K562 (cell line): ENCODE data around the gene PRR16. TPM values are rescaled to one million over a fixed set of nuclear protein-coding genes. Genes with fewer than 3 reads are reported as not detected.

Experiments
- ARID2 ChIP-seq: fragments of 450-650 bp; IDR thresholded peaks from 2 replicates; pipeline ENCODE4 v1.6.1; 2017; ENCODE audit warnings: antibody characterized with exemption, mild to moderate bottlenecking
- PTTG1 ChIP-seq: fragments of 450-650 bp; IDR thresholded peaks from 2 replicates; pipeline ENCODE4 v1.6.1; 2016; ENCODE audit warnings: low read depth, mild to moderate bottlenecking, missing genetic modification characterization, missing compliant biosample characterization
- RCOR1 ChIP-seq, 2 experiments: IDR thresholded peaks; 2 replicates each; pipeline ENCODE4 v1.6.1; 2012; ENCODE audit warnings: low read depth in 2 of 2, low read length in 2 of 2, borderline replicate concordance in 1 of 2, improper control_type of control experiment in 1 of 2
- SIN3A ChIP-seq, 2 experiments: fragments of 150-350 bp in 1 of 2; IDR thresholded peaks; 2 replicates each; pipeline ENCODE4 v1.6.1; 2011 to 2016; ENCODE audit warnings: borderline replicate concordance in 2 of 2, low read depth in 2 of 2, low read length in 2 of 2, mild to moderate bottlenecking in 2 of 2, moderate library complexity in 2 of 2; ENCODE audit not compliant: control insufficient read depth in 1 of 2
- TEAD4 ChIP-seq, 2 experiments: sonication (generic) in 1 of 2; formaldehyde crosslinking in 1 of 2; IDR thresholded peaks; 2 replicates each; pipeline versions ENCODE4 v1.6.1 to v1.8.0; 2012 to 2022; ENCODE audit warnings: borderline replicate concordance in 1 of 2, inconsistent platforms in 1 of 2, low read length in 1 of 2, mild to moderate bottlenecking in 1 of 2, missing genetic modification reagents in 1 of 2
- THRA ChIP-seq: fragments of 450-650 bp; IDR thresholded peaks from 2 replicates; pipeline ENCODE4 v1.6.1; 2017; ENCODE audit warnings: mild to moderate bottlenecking, moderate library complexity
- ZBTB7A ChIP-seq: IDR thresholded peaks from 2 replicates; pipeline ENCODE4 v1.6.1; 2011; ENCODE audit warnings: low read depth, mild to moderate bottlenecking, low read length, moderate library complexity, borderline replicate concordance; ENCODE audit not compliant: control insufficient read depth
- ZNF24 ChIP-seq: fragments of 450-650 bp; IDR thresholded peaks from 2 replicates; pipeline ENCODE4 v1.6.1; 2016
- polyA plus RNA-seq, 8 experiments: library from polyadenylated mRNA; depleted of rRNA in 4 of 8; stranded (reverse) in 5 of 8; unstranded in 3 of 8; fragments of >200 nt; fragmentation: Nextera tagmentation in 2 of 8; fragmentation: Illumina TruSeq in 1 of 8; extraction: Ambion mirVana in 2 of 8; extraction: Trizol in 1 of 8; gene quantifications; 2 replicates each; pipeline versions ENCODE4 v1.2.1 to v1.2.3, GENCODE V29; 2011 to 2014; ENCODE audit warnings: inconsistent platforms in 1 of 8, missing spikeins in 1 of 8
- total RNA-seq, 7 experiments: library from RNA; depleted of rRNA in 6 of 7; stranded (reverse); fragments of >200 nt in 6 of 7; fragmentation: Illumina TruSeq in 2 of 7; extraction: Trizol in 2 of 7; gene quantifications; 2 replicates each; pipeline versions ENCODE4 v1.2.1 to v1.2.3, GENCODE V29; 2011 to 2021; ENCODE audit warnings: low replicate concordance in 1 of 7

PRR16 gene
- total and polyA plus RNA-seq, 9 of the 15 experiments (the other 6 are each of a cell fraction or from before 2014, with no cell fraction given) = 0.61 to 10.1 (median 3.3) TPM

- TF ChIP-seq THRA (no peak), ZBTB7A (no peak), TEAD4 (IDR thresholded peaks at IDR 0.05; ENCODE audit: low read length) (no peak), TEAD4 (CRISPR knock-in tag; IDR thresholded peaks at IDR 0.05; ENCODE audit: borderline replicate concordance) (no peak), ARID2 (no peak), SIN3A (IDR thresholded peaks at IDR 0.05; ENCODE audit: borderline replicate concordance in 2 of 2, control insufficient read depth in 1 of 2, low read depth in 2 of 2, low read length in 2 of 2) (no peak), PTTG1 (tag) (no peak), ZNF24 (no peak), RCOR1 (IDR thresholded peaks at IDR 0.05; ENCODE audit: borderline replicate concordance in 1 of 2, low read depth in 2 of 2, low read length in 2 of 2) (no peak)
- TF ChIP-seq, all 486 proteins: peak for 0
These were observed 47.0 kb downstream of the PRR16 start (continued) for GRCh38 chr5:120510994-120511686.
